ENCODE data around the gene NPBWR2. TPM values are rescaled to one million over a fixed set of nuclear protein-coding genes. Genes with fewer than 3 reads are reported as not detected.

The NPBWR2 gene
- total RNA-seq, 1 experiment from 2014 or later, result not detected

DNA sequence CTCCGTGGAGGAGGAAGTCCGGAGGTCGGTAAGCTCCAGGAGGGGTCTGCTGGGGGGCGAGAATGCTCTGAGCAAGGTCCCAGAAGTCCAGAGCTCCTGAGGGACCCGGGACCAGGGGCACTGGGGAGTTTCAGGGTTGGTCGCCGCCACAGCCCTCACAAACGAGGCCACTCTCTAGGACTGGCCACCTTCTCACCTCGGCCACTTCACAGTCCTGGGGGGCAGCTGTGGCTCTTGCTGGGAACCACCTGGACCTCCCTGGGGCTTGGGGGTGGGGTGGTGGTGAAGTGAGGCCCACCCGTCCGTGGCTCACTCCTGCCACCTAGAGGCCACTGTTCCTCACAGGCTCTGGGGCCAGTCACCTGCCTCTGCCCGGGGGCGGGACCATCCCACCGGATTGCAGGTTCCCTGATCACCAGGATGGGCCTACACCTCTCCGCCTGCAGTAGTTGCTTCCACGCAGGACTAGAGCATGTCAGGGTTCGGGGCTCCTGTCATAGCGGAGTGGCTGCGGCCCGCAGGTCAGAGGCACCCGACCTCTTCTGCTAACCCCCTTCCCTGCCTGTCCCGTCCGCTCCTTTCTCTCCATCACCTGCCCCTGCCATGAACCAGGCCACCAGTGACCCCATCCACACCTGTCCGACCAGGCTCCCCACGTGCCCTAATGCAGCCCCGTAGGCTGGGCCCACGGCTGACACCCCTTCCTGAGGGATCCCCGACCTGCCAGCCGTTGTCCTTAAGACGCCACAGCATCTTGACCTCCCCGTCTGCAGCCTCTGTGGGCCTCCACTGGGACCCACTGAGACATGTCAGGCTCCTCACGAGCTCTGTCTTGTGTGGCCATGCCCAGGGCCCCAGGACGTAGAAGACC, 49.5 kb downstream of the NPBWR2 start:
- no peak overlapping the region for H2AFZ ChIP-seq (ENCODE audit: low read depth, low read length, poor library complexity, severe bottlenecking)
- peaks cover 12 to 42% of the 10 kb centered on the region in 2 experiments; a peak in 3 of 4 replicates for H3K4me1 ChIP-seq (ENCODE audit: control insufficient read depth in 1 of 2, insufficient read depth in 2 of 2, low read length in 2 of 2)
- intact Hi-C loops (cut with micrococcal nuclease), result loop anchor here (2.0 to 10.0 kb wide), 2 partner anchors 77 to 353 kb away; partner anchors contain the start of genes ARFRP1, PRPF6 and ZGPAT
- no TSS peak for BruUV-seq (replicated peaks)
- ChIA-PET CTCF (interaction anchor here (1.0 to 1.4 kb wide), 3 partner anchors 19 to 520 kb away, joined by 5 to 9 read pairs (median 8); partner anchors contain the start of genes PRPF6 and PTK6), POLR2A (no interaction called here), RAD21 (ENCODE audit: low non-redundant PET in 1 of 2, low total read pairs in 2 of 2, uncharacterized antibody in 2 of 2, unreplicated experiment in 2 of 2) (no interaction called here)
- H3K9me2 ChIP-seq (ENCODE audit: insufficient read depth), result no peaks in the 10 kb centered on the region
- no peak overlapping the region for H3K9ac ChIP-seq (ENCODE audit: low read length)
- no peaks in the 10 kb centered on the region for H4K20me1 ChIP-seq (ENCODE audit: insufficient read depth)
- H3K9me3 ChIP-seq (ENCODE audit: control insufficient read depth in 1 of 2, insufficient read depth in 1 of 2, low read depth in 1 of 2, low read length in 2 of 2), result no peaks in the 10 kb centered on the region
- H3K27me3 ChIP-seq (ENCODE audit: insufficient read depth, low read length), result no peaks in the 10 kb centered on the region
- no peaks in the 10 kb centered on the region for H3K36me3 ChIP-seq (ENCODE audit: control insufficient read depth in 1 of 2, insufficient read depth in 2 of 2, low read length in 2 of 2)
- H3K79me2 ChIP-seq (ENCODE audit: insufficient read depth, low read length), result no peaks in the 10 kb centered on the region
- ATAC-seq (peak; percentile 87), DNase-seq (ENCODE audit: low read depth, low spot score) (no peak)
- H3K4me2 ChIP-seq (ENCODE audit: low read length), result peak overlapping the region; percentile 19; the same call in 1 of the 2 replicates
- no peak overlapping the region; the same call in 1 of the 2 replicates for H3K27ac ChIP-seq (ENCODE audit: low read depth, low read length)
- TF ChIP-seq, protein P1, sequence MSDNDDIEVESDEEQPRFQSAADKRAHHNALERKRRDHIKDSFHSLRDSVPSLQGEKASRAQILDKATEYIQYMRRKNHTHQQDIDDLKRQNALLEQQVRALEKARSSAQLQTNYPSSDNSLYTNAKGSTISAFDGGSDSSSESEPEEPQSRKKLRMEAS (IDR thresholded peaks at IDR 0.05), result no peak
- TF ChIP-seq, protein P2, sequence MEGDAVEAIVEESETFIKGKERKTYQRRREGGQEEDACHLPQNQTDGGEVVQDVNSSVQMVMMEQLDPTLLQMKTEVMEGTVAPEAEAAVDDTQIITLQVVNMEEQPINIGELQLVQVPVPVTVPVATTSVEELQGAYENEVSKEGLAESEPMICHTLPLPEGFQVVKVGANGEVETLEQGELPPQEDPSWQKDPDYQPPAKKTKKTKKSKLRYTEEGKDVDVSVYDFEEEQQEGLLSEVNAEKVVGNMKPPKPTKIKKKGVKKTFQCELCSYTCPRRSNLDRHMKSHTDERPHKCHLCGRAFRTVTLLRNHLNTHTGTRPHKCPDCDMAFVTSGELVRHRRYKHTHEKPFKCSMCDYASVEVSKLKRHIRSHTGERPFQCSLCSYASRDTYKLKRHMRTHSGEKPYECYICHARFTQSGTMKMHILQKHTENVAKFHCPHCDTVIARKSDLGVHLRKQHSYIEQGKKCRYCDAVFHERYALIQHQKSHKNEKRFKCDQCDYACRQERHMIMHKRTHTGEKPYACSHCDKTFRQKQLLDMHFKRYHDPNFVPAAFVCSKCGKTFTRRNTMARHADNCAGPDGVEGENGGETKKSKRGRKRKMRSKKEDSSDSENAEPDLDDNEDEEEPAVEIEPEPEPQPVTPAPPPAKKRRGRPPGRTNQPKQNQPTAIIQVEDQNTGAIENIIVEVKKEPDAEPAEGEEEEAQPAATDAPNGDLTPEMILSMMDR (IDR thresholded peaks at IDR 0.05 in 2 of 3, conservative IDR thresholded peaks at IDR 0.05 in 1 of 3; ENCODE audit: borderline replicate concordance in 1 of 3, insufficient read depth in 1 of 3, low read depth in 2 of 3, low read length in 2 of 3), result peak in 2 of 3 experiments; percentile 85 to 93; a peak in 4 of 6 replicates
- no peak overlapping the region for H3K4me3 ChIP-seq (replicated peaks in 1 of 2; ENCODE audit: low read depth in 1 of 2, low read length in 2 of 2)
